CD1c-positive myeloid dendritic cell (primary cell): ENCODE results near the gene CACHD1.
"Not testable (repeated sequence)": the region's sequence is repeated elsewhere in the genome, so short reads cannot be mapped to it uniquely, and the experiment has no call there.

Experiments
- DNase-seq: peaks from one replicate; pipeline ENCODE4 v3.0.0-alpha.2; 2016; ENCODE audit errors: extremely low spot score

CACHD1 gene

GRCh38 chr1:64701071-64701470 is 231.1 kb downstream of the CACHD1 start:
- no peak for DNase-seq

DNA sequence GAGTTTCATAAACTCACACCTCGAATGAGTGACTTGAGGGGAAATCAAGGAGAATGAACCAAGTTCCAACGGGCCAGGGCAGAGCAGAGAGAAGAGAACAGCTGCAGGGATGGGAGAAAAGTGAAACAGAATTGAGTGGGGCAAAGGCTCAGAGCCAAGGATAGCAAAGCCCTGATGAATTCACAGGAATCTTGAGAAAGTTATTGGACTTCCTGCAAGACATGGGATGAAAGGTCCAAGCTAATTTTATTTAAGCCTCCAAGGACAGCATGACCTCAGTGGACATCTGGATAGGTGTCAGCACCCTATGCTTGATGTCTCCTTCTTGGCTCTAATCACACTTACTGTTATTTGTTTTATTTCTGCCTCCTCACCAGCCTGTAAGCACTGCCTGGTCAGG is 232.0 kb downstream of the CACHD1 start:
- DNase-seq: no peak

- DNase-seq: not testable (repeated sequence)
Measured at GRCh38 chr1:64702670-64703069, 232.7 kb downstream of the CACHD1 start.

GRCh38 chr1:64703600-64703999 is 233.7 kb downstream of the CACHD1 start:
- DNase-seq: no peak

- DNase-seq: no peak
Measured at GRCh38 chr1:64705591-64705990, 235.7 kb downstream of the CACHD1 start.

DNA sequence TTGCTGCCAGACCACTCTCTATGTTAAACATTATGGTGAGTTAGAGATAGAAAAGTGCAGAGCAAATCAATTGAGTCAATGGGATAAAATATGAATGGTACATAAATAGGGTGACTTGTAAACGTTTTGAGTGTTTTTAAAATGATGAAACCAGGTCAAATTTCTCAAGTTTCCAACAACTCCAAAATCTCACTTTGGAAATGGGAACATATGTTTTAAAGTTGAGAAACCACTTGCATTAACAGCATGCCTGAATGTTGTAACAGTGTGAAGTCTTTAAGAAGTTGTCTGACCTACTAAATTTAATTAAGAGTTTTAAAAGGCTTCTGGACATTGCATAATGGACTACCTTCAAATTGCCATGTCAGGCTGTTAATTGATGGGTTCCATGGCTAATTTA is 241.3 kb downstream of the CACHD1 start:
- no peak for DNase-seq

DNA sequence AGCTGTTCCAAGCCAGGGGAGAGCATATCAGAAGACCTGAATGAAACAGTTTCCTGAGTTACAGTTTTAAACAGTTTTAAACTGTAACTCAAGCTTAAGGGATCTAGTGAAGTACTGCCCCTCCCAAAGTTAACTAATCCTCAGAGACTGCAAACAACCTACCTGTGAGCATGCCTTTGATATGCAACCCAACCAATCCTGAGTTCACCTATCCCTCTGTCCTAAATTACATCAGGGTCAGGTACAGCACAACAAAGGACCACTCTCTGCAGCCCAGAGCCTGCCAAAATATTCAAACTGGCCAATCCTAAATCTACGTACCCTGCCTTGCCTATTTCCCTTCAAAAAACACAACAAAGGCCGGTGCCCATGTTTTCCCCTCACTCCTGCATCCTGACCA is 242.1 kb downstream of the CACHD1 start:
- no peak for DNase-seq

GRCh38 chr1:64715186-64715585 is 245.3 kb downstream of the CACHD1 start:
- DNase-seq: no peak

DNA sequence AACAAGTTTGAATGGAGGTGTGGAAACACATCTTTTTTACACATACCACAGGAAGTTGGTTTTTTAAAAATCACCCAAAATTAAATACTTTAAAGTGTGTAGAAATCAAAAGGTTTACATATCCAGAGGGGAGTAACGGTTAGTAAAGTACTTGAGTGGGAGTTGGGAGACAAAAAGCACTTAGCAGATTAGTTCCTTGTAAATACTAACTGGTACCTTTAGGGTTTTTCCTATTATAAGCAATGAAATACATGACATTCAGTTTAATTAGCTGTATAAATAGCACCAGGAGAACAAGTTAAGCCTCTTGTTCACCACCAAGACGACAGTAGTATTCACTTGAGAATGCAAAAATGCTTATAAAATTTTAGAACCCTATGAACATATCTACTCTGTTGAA is 251.2 kb downstream of the CACHD1 start:
- DNase-seq: no peak

DNA sequence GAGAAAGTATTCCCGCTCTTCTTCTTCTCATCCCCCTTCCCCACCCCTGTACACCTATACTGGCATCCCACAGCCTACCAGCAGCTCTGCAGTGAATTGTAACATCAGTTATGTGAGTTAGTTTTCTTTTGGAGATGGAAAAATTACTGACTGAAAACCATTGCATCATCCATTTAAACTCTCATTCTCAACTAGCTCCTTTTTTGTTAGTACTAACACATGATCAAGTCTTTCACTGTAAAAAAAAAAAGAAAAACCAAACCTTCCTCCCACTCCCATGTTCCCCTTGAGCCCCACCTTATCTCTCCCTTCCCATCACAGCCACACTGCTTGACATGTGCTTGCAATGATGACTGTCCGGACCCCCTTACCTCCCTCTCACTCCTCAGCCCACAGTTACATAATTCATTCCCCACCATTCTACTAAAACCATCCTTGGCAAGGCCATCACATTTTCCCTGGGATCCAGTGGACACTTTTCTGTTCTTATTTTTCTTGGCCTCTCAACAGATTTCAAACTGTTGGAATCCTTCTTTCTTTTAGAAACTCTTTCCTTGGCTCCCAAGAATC is 251.7 kb downstream of the CACHD1 start:
- no peak for DNase-seq

DNA sequence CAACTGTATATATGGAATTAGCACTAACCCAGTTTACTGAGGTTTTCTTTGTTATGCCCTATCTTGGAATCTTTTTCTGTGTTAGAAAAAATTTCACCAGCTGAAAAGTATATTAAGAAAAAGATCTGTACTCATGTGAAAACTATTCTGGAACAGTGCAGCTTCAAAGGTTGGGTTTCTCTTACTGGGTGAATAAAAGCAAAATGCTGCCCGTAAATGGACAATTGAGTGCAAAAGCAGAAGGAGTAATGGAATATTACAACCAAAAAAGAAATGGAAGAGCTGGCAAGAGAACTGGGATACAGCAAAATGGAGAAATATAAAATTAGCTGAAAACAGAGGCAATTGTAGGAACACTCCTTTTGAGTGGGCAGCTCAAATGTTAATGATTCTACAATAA is 257.9 kb downstream of the CACHD1 start:
- DNase-seq: no peak

DNA sequence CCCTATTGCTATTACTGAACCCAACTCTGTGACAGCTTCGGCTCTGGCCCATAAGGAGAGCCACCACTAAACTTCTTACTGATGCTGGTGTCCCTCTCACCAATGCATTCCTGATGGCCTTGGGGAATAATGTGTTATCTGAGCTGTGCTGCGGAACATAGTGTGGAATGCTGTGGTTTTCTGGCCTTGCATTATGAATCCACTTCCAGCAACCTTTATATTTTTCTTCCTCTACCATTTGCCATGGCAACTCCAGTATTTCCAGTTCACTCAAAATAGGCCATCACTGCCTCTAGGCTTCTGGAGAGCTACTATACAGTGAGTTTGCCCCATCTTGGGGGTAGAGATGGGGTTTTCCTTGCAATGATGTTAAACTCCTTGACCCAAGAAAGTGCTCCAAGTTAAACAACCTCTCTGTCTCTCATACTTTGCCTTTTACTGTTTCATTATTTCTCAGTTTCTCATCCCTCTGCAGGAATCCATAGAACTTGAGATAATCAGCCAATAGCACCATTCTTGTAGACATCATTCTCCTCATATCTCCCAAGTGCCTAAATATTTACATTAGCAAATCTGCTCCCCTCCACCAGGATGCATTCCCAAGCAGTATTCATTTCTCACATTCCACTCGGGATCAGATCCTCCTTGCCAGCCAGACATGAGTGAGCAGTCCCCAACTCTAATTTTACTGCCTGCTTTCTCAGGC is 263.8 kb downstream of the CACHD1 start:
- DNase-seq: no peak

DNA sequence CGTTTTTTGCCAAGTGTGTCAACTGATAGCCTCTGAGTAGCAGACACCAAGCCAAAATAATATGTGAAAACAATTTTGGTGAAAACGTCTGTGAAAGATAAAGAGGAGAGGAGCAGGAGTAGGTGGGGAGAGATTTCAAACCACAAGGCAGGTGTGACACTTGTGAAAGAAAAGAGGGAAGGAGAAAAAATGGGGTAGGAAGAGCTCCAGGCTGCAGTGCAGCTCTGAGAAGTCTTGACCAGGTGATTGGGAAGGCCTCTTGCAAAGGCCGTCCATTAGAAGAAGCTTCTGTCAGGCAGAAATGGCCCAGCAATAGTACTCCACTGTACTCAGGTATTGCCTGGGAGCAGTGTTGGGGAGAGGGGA is 264.3 kb downstream of the CACHD1 start:
- DNase-seq: no peak

DNA sequence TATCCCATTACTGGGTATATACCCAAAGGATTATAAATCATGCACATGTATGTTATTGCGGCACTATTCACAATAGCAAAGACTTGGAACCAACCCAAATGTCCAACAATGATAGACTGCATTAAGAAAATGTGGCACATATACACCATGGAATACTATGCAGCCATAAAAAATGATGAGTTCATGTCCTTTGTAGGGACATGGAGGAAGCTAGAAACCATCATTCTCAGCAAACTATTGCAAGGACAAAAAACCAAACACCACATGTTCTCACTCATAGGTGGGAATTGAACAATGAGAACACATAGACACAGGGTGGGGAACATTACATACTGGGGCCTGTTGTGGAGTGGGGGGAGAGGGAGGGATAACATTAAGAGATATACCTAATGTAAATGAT is 270.8 kb downstream of the CACHD1 start:
- not testable (repeated sequence) for DNase-seq
